ENCODE data around the gene TSTD1.

The TSTD1 gene

DNA sequence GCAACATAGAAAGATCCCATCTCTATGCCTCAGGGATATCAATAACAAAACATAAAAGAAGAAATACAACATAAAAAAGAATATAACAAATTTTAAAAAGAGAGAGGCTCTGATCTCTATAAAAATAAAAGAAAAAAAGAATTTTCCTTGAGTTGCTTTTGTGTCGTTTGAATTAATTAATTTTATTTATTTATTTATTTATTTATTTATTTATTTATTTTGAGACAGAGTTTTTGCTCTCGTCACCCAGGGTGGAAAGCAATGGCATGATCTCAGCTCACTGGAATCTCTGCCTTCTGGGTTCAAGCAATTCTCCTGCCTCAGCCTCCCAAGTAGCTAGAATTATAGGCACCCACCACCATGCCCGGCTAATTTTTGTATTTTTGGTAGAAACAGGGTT, 26.3 kb downstream of the TSTD1 start:
- no peaks in the 10 kb centered on the region for H3K36me3 ChIP-seq (ENCODE audit: control insufficient read depth, insufficient read depth, low read length)
- TF ChIP-seq, protein P1, sequence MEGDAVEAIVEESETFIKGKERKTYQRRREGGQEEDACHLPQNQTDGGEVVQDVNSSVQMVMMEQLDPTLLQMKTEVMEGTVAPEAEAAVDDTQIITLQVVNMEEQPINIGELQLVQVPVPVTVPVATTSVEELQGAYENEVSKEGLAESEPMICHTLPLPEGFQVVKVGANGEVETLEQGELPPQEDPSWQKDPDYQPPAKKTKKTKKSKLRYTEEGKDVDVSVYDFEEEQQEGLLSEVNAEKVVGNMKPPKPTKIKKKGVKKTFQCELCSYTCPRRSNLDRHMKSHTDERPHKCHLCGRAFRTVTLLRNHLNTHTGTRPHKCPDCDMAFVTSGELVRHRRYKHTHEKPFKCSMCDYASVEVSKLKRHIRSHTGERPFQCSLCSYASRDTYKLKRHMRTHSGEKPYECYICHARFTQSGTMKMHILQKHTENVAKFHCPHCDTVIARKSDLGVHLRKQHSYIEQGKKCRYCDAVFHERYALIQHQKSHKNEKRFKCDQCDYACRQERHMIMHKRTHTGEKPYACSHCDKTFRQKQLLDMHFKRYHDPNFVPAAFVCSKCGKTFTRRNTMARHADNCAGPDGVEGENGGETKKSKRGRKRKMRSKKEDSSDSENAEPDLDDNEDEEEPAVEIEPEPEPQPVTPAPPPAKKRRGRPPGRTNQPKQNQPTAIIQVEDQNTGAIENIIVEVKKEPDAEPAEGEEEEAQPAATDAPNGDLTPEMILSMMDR (IDR thresholded peaks at IDR 0.05): no peak
- no peak overlapping the region for H2AFZ ChIP-seq
- no peaks in the 10 kb centered on the region for H3K9me3 ChIP-seq (ENCODE audit: control insufficient read depth, low read length)
- H3K9ac ChIP-seq: no peak overlapping the region
- H3K4me3 ChIP-seq (ENCODE audit: low read depth, low read length): no peak overlapping the region
- H3K27me3 ChIP-seq (ENCODE audit: control insufficient read depth, insufficient read depth, low read length): no peaks in the 10 kb centered on the region
- no peak overlapping the region for H3K27ac ChIP-seq
- peaks cover 10% of the 10 kb centered on the region for H3K79me2 ChIP-seq
- H3K4me2 ChIP-seq (ENCODE audit: low read length): no peak overlapping the region
- H3K4me1 ChIP-seq: peaks cover 11% of the 10 kb centered on the region

- Histone ChIP-seq H3K4me3 (ENCODE audit: low read depth, low read length) (no peak overlapping the region), H3K36me3 (ENCODE audit: control insufficient read depth, insufficient read depth, low read length) (no peaks in the 10 kb centered on the region), H3K4me2 (ENCODE audit: low read length) (no peak overlapping the region), H3K9me3 (ENCODE audit: control insufficient read depth, low read length) (no peaks in the 10 kb centered on the region), H3K27me3 (ENCODE audit: control insufficient read depth, insufficient read depth, low read length) (no peaks in the 10 kb centered on the region), H3K27ac (no peak overlapping the region), H3K79me2 (peaks cover 13% of the 10 kb centered on the region), H2AFZ (no peak overlapping the region), H3K9ac (no peak overlapping the region), H3K4me1 (peaks cover 11% of the 10 kb centered on the region)
- TF ChIP-seq, protein P1 (IDR thresholded peaks at IDR 0.05): no peak
Measured at GRCh38 chr1:161009602-161010211, 29.1 kb downstream of the TSTD1 start.

- Histone ChIP-seq H2AFZ (no peak overlapping the region), H3K4me3 (ENCODE audit: low read depth, low read length) (no peak overlapping the region), H3K9ac (no peak overlapping the region), H3K9me3 (ENCODE audit: control insufficient read depth, low read length) (no peaks in the 10 kb centered on the region), H3K79me2 (peaks cover 11% of the 10 kb centered on the region), H3K27ac (no peak overlapping the region), H3K27me3 (ENCODE audit: control insufficient read depth, insufficient read depth, low read length) (no peaks in the 10 kb centered on the region), H3K4me1 (peaks cover 6% of the 10 kb centered on the region), H3K4me2 (ENCODE audit: low read length) (peak overlapping the region; percentile 13), H3K36me3 (ENCODE audit: control insufficient read depth, insufficient read depth, low read length) (no peaks in the 10 kb centered on the region)
- TF ChIP-seq, protein P1 (IDR thresholded peaks at IDR 0.05): no peak
Measured at GRCh38 chr1:161008869-161009510, 29.8 kb downstream of the TSTD1 start.

DNA sequence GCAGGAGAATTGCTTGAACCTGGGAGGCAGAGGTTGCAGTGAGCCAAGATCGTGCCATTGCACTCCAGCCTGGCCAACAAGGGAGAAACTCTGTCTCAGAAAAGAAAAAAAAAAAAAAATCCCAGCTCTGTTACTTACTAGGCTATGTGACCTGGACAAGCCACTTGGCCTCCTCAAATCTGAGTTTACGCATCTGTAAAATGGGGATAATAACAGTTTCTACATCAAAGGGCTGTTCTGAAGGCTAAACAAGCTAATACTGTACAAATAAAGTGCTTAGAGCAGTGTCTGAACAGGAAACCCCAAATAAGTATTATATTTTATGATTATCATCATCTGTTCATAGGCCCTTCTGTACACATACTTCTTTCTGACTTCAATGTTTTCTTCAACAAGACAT, 31.4 kb downstream of the TSTD1 start:
- Histone ChIP-seq H3K27me3 (ENCODE audit: control insufficient read depth, insufficient read depth, low read length) (no peaks in the 10 kb centered on the region), H3K27ac (no peak overlapping the region), H3K4me3 (ENCODE audit: low read depth, low read length) (no peak overlapping the region), H3K4me1 (no peaks in the 10 kb centered on the region), H3K9me3 (ENCODE audit: control insufficient read depth, low read length) (no peaks in the 10 kb centered on the region), H3K79me2 (peaks cover 12% of the 10 kb centered on the region), H3K4me2 (ENCODE audit: low read length) (no peak overlapping the region), H3K9ac (no peak overlapping the region), H2AFZ (no peak overlapping the region), H3K36me3 (ENCODE audit: control insufficient read depth, insufficient read depth, low read length) (no peaks in the 10 kb centered on the region)
- TF ChIP-seq, protein P1 (IDR thresholded peaks at IDR 0.05): no peak

- H3K9me3 ChIP-seq (ENCODE audit: control insufficient read depth, low read length): no peaks in the 10 kb centered on the region
- H3K4me2 ChIP-seq (ENCODE audit: low read length): no peak overlapping the region
- H3K36me3 ChIP-seq (ENCODE audit: control insufficient read depth, insufficient read depth, low read length): no peaks in the 10 kb centered on the region
- H3K27ac ChIP-seq: no peak overlapping the region
- H3K4me3 ChIP-seq (ENCODE audit: low read depth, low read length): no peak overlapping the region
- no peak overlapping the region for H2AFZ ChIP-seq
- H3K4me1 ChIP-seq: no peaks in the 10 kb centered on the region
- no peaks in the 10 kb centered on the region for H3K27me3 ChIP-seq (ENCODE audit: control insufficient read depth, insufficient read depth, low read length)
- TF ChIP-seq, protein P1 (IDR thresholded peaks at IDR 0.05): no peak
- H3K79me2 ChIP-seq: peaks cover 10% of the 10 kb centered on the region
- H3K9ac ChIP-seq: no peak overlapping the region
Measured at GRCh38 chr1:161006563-161006962, 32.2 kb downstream of the TSTD1 start.

Measured in parathyroid adenoma (tissue), 2 donors.